ENCODE results near the gene IFNL4. TPM values are rescaled to one million over a fixed set of nuclear protein-coding genes. Genes with fewer than 3 reads are reported as not detected.
A peak's percentile ranks its signal among the peaks of the same experiment; 100 is the strongest.

IFNL4 gene
- total and polyA plus RNA-seq, 2 experiments from 2014 or later = not detected

GRCh38 chr19:39197808-39198207 is 50.8 kb downstream of the IFNL4 start:
- in situ Hi-C loops (cut with MboI) = no loop called here
- H3K9me2 ChIP-seq (ENCODE audit: insufficient read depth) = no peaks in the 10 kb centered on the region
- H3K27ac ChIP-seq = no peak overlapping the region
- H3K4me2 ChIP-seq (ENCODE audit: unreplicated experiment) = no peak overlapping the region
- DNase-seq = no peak
- no peaks in the 10 kb centered on the region; the same call in 1 of the 2 replicates for H3K4me1 ChIP-seq (ENCODE audit: insufficient read depth)
- WGBS, 2 experiments (ENCODE audit: low coverage in 1 of 2, low lambda C conversion rate in 2 of 2, missing lambda C conversion rate in 2 of 2) = 51 to 55% methylated on average over 5 of the region's 5 CpGs
- no peak overlapping the region for H3K4me3 ChIP-seq
- TF ChIP-seq EZH2 (IDR thresholded peaks at IDR 0.05; ENCODE audit: insufficient read depth, poor library complexity, severe bottlenecking) (no peak), EZH2phosphoT487 (IDR thresholded peaks at IDR 0.05; ENCODE audit: insufficient read depth, low read depth) (no peak)
- no peaks in the 10 kb centered on the region for H3F3A ChIP-seq (ENCODE audit: insufficient read depth)
- peaks cover 54% of the 10 kb centered on the region for H3K27me3 ChIP-seq (replicated peaks; ENCODE audit: insufficient read depth)
- H3K9ac ChIP-seq = no peak overlapping the region
- no peaks in the 10 kb centered on the region for H4K20me1 ChIP-seq (ENCODE audit: insufficient read depth)
- H3K79me2 ChIP-seq (ENCODE audit: insufficient read depth) = no peaks in the 10 kb centered on the region
- H3K36me3 ChIP-seq (ENCODE audit: low read depth) = no peaks in the 10 kb centered on the region
- H2AFZ ChIP-seq = no peak overlapping the region
- no peaks in the 10 kb centered on the region for H3K9me3 ChIP-seq (ENCODE audit: low read depth)

- Histone ChIP-seq H2AFZ (no peak within 1 kb of the TSS), H4K20me1 (ENCODE audit: insufficient read depth) (no peaks in the 10 kb centered on the region), H3K4me2 (ENCODE audit: unreplicated experiment) (no peak within 1 kb of the TSS), H3K9me3 (ENCODE audit: low read depth) (no peaks in the 10 kb centered on the region), H3K27ac (no peak within 1 kb of the TSS), H3K36me3 (ENCODE audit: low read depth) (no peaks in the 10 kb centered on the region), H3K79me2 (ENCODE audit: insufficient read depth) (no peaks in the 10 kb centered on the region), H3K9me2 (ENCODE audit: insufficient read depth) (no peaks in the 10 kb centered on the region), H3K27me3 (replicated peaks; ENCODE audit: insufficient read depth) (peaks cover 47% of the 10 kb centered on the region), H3K4me3 (no peak within 1 kb of the TSS), H3K4me1 (ENCODE audit: insufficient read depth) (no peaks in the 10 kb centered on the region; the same call in 1 of the 2 replicates), H3F3A (ENCODE audit: insufficient read depth) (no peaks in the 10 kb centered on the region), H3K9ac (no peak within 1 kb of the TSS)
- TF ChIP-seq EZH2 (IDR thresholded peaks at IDR 0.05; ENCODE audit: insufficient read depth, poor library complexity, severe bottlenecking) (peak; percentile 60), EZH2phosphoT487 (IDR thresholded peaks at IDR 0.05; ENCODE audit: insufficient read depth, low read depth) (no peak)
- WGBS, 2 experiments (ENCODE audit: low coverage in 1 of 2, low lambda C conversion rate in 2 of 2, missing lambda C conversion rate in 2 of 2) = 5 to 15% methylated on average over 22 to 45 of the region's 51 CpGs
- in situ Hi-C loops (cut with MboI) = no loop called here
- DNase-seq = no peak
These were observed 51.6 kb downstream of the IFNL4 start, which contains the start of gene NCCRP1 for GRCh38 chr19:39196860-39197562. TSS of gene NCCRP1 (plus strand) at chr19:39196964. CDS start at chr19:39196983, 19 bp downstream.

- in situ Hi-C loops (cut with MboI) = no loop called here
- no peak overlapping the region for H3K27ac ChIP-seq
- no peaks in the 10 kb centered on the region for H3K79me2 ChIP-seq (ENCODE audit: insufficient read depth)
- peaks cover 40% of the 10 kb centered on the region for H3K27me3 ChIP-seq (replicated peaks; ENCODE audit: insufficient read depth)
- H4K20me1 ChIP-seq (ENCODE audit: insufficient read depth) = no peaks in the 10 kb centered on the region
- WGBS, 2 experiments (ENCODE audit: low coverage in 1 of 2, low lambda C conversion rate in 2 of 2, missing lambda C conversion rate in 2 of 2) = 0 to 3% methylated on average over 5 to 7 of the region's 7 CpGs
- no peaks in the 10 kb centered on the region for H3K36me3 ChIP-seq (ENCODE audit: low read depth)
- no peak overlapping the region for H2AFZ ChIP-seq
- no peak overlapping the region for H3K9ac ChIP-seq
- TF ChIP-seq EZH2 (IDR thresholded peaks at IDR 0.05; ENCODE audit: insufficient read depth, poor library complexity, severe bottlenecking) = no peak
- TF ChIP-seq EZH2phosphoT487 (IDR thresholded peaks at IDR 0.05; ENCODE audit: insufficient read depth, low read depth) = no peak
- H3F3A ChIP-seq (ENCODE audit: insufficient read depth) = no peaks in the 10 kb centered on the region
- H3K9me2 ChIP-seq (ENCODE audit: insufficient read depth) = no peaks in the 10 kb centered on the region
- H3K4me1 ChIP-seq (ENCODE audit: insufficient read depth) = no peaks in the 10 kb centered on the region; the same call in 1 of the 2 replicates
- H3K4me3 ChIP-seq = no peak overlapping the region
- no peak overlapping the region for H3K4me2 ChIP-seq (ENCODE audit: unreplicated experiment)
- no peak for DNase-seq
- H3K9me3 ChIP-seq (ENCODE audit: low read depth) = no peaks in the 10 kb centered on the region
These were observed 52.3 kb downstream of the IFNL4 start for GRCh38 chr19:39196320-39196719.

Other genes starting within 250 kb of the IFNL4 start
- 0.54 and 2.8 TPM in 2 replicates for gene FBXO27, start 216.3 kb downstream of the IFNL4 start, total RNA-seq (2014; rRNA removed; shearing (Covaris generic))
- 2.1 and 4.0 TPM in 2 replicates for gene FBXO27, start 216.3 kb downstream of the IFNL4 start, polyA plus RNA-seq (2016; fragmentation: Nextera tagmentation; extraction: Ambion mirVana)
- not detected in 2 replicates for gene ACP7, start 164.5 kb downstream of the IFNL4 start, total RNA-seq (2014; rRNA removed; shearing (Covaris generic))
- gene ACP7, start 164.5 kb downstream of the IFNL4 start, polyA plus RNA-seq (2016; fragmentation: Nextera tagmentation; extraction: Ambion mirVana) = 0.30 and 0.47 TPM in 2 replicates
- gene PAK4, start 123.1 kb downstream of the IFNL4 start, total RNA-seq (2014; rRNA removed; shearing (Covaris generic)) = 6.8 and 10.9 TPM in 2 replicates
- 20.1 and 21.1 TPM in 2 replicates for gene PAK4, start 123.1 kb downstream of the IFNL4 start, polyA plus RNA-seq (2016; fragmentation: Nextera tagmentation; extraction: Ambion mirVana)
- gene NCCRP1, start 51.9 kb downstream of the IFNL4 start, total RNA-seq (2014; rRNA removed; shearing (Covaris generic)) = not detected in 2 replicates
- not detected in 2 replicates for gene NCCRP1, start 51.9 kb downstream of the IFNL4 start, polyA plus RNA-seq (2016; fragmentation: Nextera tagmentation; extraction: Ambion mirVana)
- gene SYCN, start 44.6 kb downstream of the IFNL4 start, total RNA-seq (2014; rRNA removed; shearing (Covaris generic)) = not detected in 2 replicates
- not detected in 2 replicates for gene SYCN, start 44.6 kb downstream of the IFNL4 start, polyA plus RNA-seq (2016; fragmentation: Nextera tagmentation; extraction: Ambion mirVana)
- not detected in 2 replicates for gene IFNL3, start 3.9 kb downstream of the IFNL4 start, total RNA-seq (2014; rRNA removed; shearing (Covaris generic))
- not detected in 2 replicates for gene IFNL3, start 3.9 kb downstream of the IFNL4 start, polyA plus RNA-seq (2016; fragmentation: Nextera tagmentation; extraction: Ambion mirVana)
- not detected in 2 replicates for gene IFNL2, start 19.5 kb upstream of the IFNL4 start, total RNA-seq (2014; rRNA removed; shearing (Covaris generic))
- gene IFNL2, start 19.5 kb upstream of the IFNL4 start, polyA plus RNA-seq (2016; fragmentation: Nextera tagmentation; extraction: Ambion mirVana) = not detected in 2 replicates
- gene IFNL1, start 47.6 kb upstream of the IFNL4 start, total RNA-seq (2014; rRNA removed; shearing (Covaris generic)) = not detected in 2 replicates
- gene IFNL1, start 47.6 kb upstream of the IFNL4 start, polyA plus RNA-seq (2016; fragmentation: Nextera tagmentation; extraction: Ambion mirVana) = not detected in 2 replicates
- gene LRFN1, start 72.0 kb upstream of the IFNL4 start, total RNA-seq (2014; rRNA removed; shearing (Covaris generic)) = not detected in 2 replicates
- 0.10 TPM in 1 of 2 replicates, not detected in the other for gene LRFN1, start 72.0 kb upstream of the IFNL4 start, polyA plus RNA-seq (2016; fragmentation: Nextera tagmentation; extraction: Ambion mirVana)
- not detected in 2 replicates for gene GMFG, start 87.2 kb upstream of the IFNL4 start, total RNA-seq (2014; rRNA removed; shearing (Covaris generic))
- gene GMFG, start 87.2 kb upstream of the IFNL4 start, polyA plus RNA-seq (2016; fragmentation: Nextera tagmentation; extraction: Ambion mirVana) = 1.1 and 2.2 TPM in 2 replicates
- gene SAMD4B, start 93.6 kb upstream of the IFNL4 start, total RNA-seq (2014; rRNA removed; shearing (Covaris generic)) = 71.9 and 87.1 TPM in 2 replicates
- 64.8 and 66.7 TPM in 2 replicates for gene SAMD4B, start 93.6 kb upstream of the IFNL4 start, polyA plus RNA-seq (2016; fragmentation: Nextera tagmentation; extraction: Ambion mirVana)
- 45.3 and 51.2 TPM in 2 replicates for gene PAF1, start 142.2 kb upstream of the IFNL4 start, total RNA-seq (2014; rRNA removed; shearing (Covaris generic))
- gene PAF1, start 142.2 kb upstream of the IFNL4 start, polyA plus RNA-seq (2016; fragmentation: Nextera tagmentation; extraction: Ambion mirVana) = 44.2 and 44.5 TPM in 2 replicates
- 27.7 and 29.6 TPM in 2 replicates for gene MED29, start 142.5 kb upstream of the IFNL4 start, total RNA-seq (2014; rRNA removed; shearing (Covaris generic))
- 34.9 and 39.2 TPM in 2 replicates for gene MED29, start 142.5 kb upstream of the IFNL4 start, polyA plus RNA-seq (2016; fragmentation: Nextera tagmentation; extraction: Ambion mirVana)
- 7.0 and 13.9 TPM in 2 replicates for gene ZFP36, start 158.0 kb upstream of the IFNL4 start, total RNA-seq (2014; rRNA removed; shearing (Covaris generic))
- 86.2 and 86.6 TPM in 2 replicates for gene ZFP36, start 158.0 kb upstream of the IFNL4 start, polyA plus RNA-seq (2016; fragmentation: Nextera tagmentation; extraction: Ambion mirVana)
- gene PLEKHG2, start 163.8 kb upstream of the IFNL4 start, total RNA-seq (2014; rRNA removed; shearing (Covaris generic)) = 12.0 and 17.5 TPM in 2 replicates
- 12.2 and 13.5 TPM in 2 replicates for gene PLEKHG2, start 163.8 kb upstream of the IFNL4 start, polyA plus RNA-seq (2016; fragmentation: Nextera tagmentation; extraction: Ambion mirVana)
- 91.2 and 136 TPM in 2 replicates for gene RPS16, start 187.1 kb upstream of the IFNL4 start, total RNA-seq (2014; rRNA removed; shearing (Covaris generic))
- 542 and 556 TPM in 2 replicates for gene RPS16, start 187.1 kb upstream of the IFNL4 start, polyA plus RNA-seq (2016; fragmentation: Nextera tagmentation; extraction: Ambion mirVana)
- gene SUPT5H, start 196.7 kb upstream of the IFNL4 start, total RNA-seq (2014; rRNA removed; shearing (Covaris generic)) = 76.5 and 87.4 TPM in 2 replicates
- 121 and 125 TPM in 2 replicates for gene SUPT5H, start 196.7 kb upstream of the IFNL4 start, polyA plus RNA-seq (2016; fragmentation: Nextera tagmentation; extraction: Ambion mirVana)
- 66.7 and 70.8 TPM in 2 replicates for gene TIMM50, start 232.0 kb upstream of the IFNL4 start, total RNA-seq (2014; rRNA removed; shearing (Covaris generic))
- gene TIMM50, start 232.0 kb upstream of the IFNL4 start, polyA plus RNA-seq (2016; fragmentation: Nextera tagmentation; extraction: Ambion mirVana) = 82.0 and 89.4 TPM in 2 replicates

Data from GM23248 (cell line).